Body of pancreas (tissue), 4 donors: ENCODE data around the gene AUTS2.

Source experiments
- CTCF ChIP-seq, 7 experiments: fragments of 450-650 bp in 4 of 7; fragments of 200-600 bp in 3 of 7; sonication (generic) in 3 of 7; IDR thresholded peaks; one replicate each; pipeline ENCODE4 v1.5.1; 2016 to 2019; ENCODE audit warnings: antibody characterized with exemption in 7 of 7
- POLR2A ChIP-seq, 3 donors: fragments of 450-650 bp; IDR thresholded peaks; one replicate each; pipeline ENCODE4 v1.6.1; 2016; ENCODE audit warnings: antibody characterized with exemption in 3 of 3, mild to moderate bottlenecking in 2 of 3

DNA sequence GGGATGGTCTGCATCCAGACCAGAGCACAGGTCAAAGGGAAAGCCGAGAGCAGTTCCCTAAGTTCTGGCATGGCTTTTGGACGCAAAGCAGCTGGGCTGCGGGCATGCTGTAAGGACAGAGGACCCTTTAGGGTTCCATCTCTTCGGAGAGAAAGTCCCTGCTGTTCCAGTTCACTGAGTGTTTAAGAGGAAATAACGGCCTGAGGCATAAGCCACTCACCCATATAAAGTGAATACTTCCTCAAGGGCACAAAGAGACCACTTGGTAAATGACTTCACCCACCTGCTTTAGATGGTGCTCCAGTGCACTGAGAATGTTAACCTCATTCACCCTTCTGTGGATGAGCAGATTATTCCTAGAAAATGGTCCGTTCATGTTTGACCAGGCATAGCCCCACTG lies 946.9 kb downstream of the AUTS2 start:
- TF ChIP-seq POLR2A (IDR thresholded peaks at IDR 0.05) (no peak), CTCF (IDR thresholded peaks at IDR 0.05) (no peak)
